Activated CD8-positive, alpha-beta memory T cell treated with anti-CD3 and anti-CD28 coated beads for 4 hours (primary cell): Measurements from ENCODE around the gene CRHBP.
"Not testable (repeated sequence)": the region's sequence is repeated elsewhere in the genome, so short reads cannot be mapped to it uniquely, and the experiment has no call there.

Experiments used
- DNase-seq, 2 donors: peaks; one replicate each; pipeline ENCODE4 v3.0.0-alpha.2; 2020; ENCODE audit warnings: low read depth in 2 of 2

The CRHBP gene

GRCh38 chr5:76952795-76953536 is at the start of gene CRHBP:
CRHBP (plus strand) TSS chr5:76953045; CDS start chr5:76953135, 90 bp downstream.
- DNase-seq: no peak

- no peak for DNase-seq
These were observed 44.7 kb upstream of the CRHBP start for GRCh38 chr5:76908166-76908565.

GRCh38 chr5:76910344-76910933 is 42.4 kb upstream of the CRHBP start:
- not testable (repeated sequence) for DNase-seq

- not testable (repeated sequence) for DNase-seq
These were observed 38.2 kb upstream of the CRHBP start for GRCh38 chr5:76914671-76915070.

- no peak for DNase-seq
These were observed 34.3 kb upstream of the CRHBP start for GRCh38 chr5:76918539-76918938.

- DNase-seq: no peak
These were observed 32.4 kb upstream of the CRHBP start for GRCh38 chr5:76920491-76920890.

GRCh38 chr5:76926329-76927105 is 26.3 kb upstream of the CRHBP start:
- no peak for DNase-seq

- no peak for DNase-seq
These were observed 24.9 kb upstream of the CRHBP start for GRCh38 chr5:76927961-76928360.

- DNase-seq: no peak
These were observed 22.8 kb upstream of the CRHBP start for GRCh38 chr5:76930083-76930482.

- DNase-seq: no peak
These were observed 14.7 kb upstream of the CRHBP start for GRCh38 chr5:76938177-76938576.

- DNase-seq: no peak
These were observed 11.8 kb upstream of the CRHBP start for GRCh38 chr5:76941000-76941399.

GRCh38 chr5:76941442-76941841 is 11.4 kb upstream of the CRHBP start:
- no peak for DNase-seq

GRCh38 chr5:76942581-76942980 is 10.3 kb upstream of the CRHBP start:
- DNase-seq: no peak

- no peak for DNase-seq
These were observed 9.8 kb upstream of the CRHBP start for GRCh38 chr5:76943006-76943405.

- no peak for DNase-seq
These were observed 8.2 kb upstream of the CRHBP start for GRCh38 chr5:76944638-76945037.

- not testable (repeated sequence) for DNase-seq
These were observed 7.6 kb upstream of the CRHBP start for GRCh38 chr5:76945238-76945637.

- no peak for DNase-seq
These were observed 6.8 kb upstream of the CRHBP start for GRCh38 chr5:76946090-76946489.

GRCh38 chr5:76947082-76947503 is 5.8 kb upstream of the CRHBP start:
- no peak for DNase-seq

GRCh38 chr5:76953551-76954382 is 922 bp downstream of the CRHBP start:
- no peak for DNase-seq

GRCh38 chr5:76954383-76954763 is 1.5 kb downstream of the CRHBP start:
- DNase-seq: no peak

GRCh38 chr5:76956033-76956432 is 3.2 kb downstream of the CRHBP start:
- DNase-seq: no peak
